GM12878 (cell line): ENCODE data around the gene CELSR1. TPM values are rescaled to one million over a fixed set of nuclear protein-coding genes. Genes with fewer than 3 reads are reported as not detected.

ENCODE experiments used
- ATAC-seq: fragments of 200-7000 bp; cut with Tn5 transposase; 3 replicates; pipeline ENCODE4 v1.9.1; 2020; ENCODE audit warnings: mild to moderate bottlenecking, moderate library complexity
- BruUV-seq: library from RNA; stranded (reverse); fragments of 400-500 nt; replicated peaks from 2 replicates; lab custom pipeline; 2021; lab: Mats Ljungman, UMichigan
- CTCF ChIA-PET: fragments of 300-600 bp; sonication (Branson Sonifier 250); formaldehyde crosslinking; extraction: SDS; loops from one replicate; lab custom pipeline; 2021; ENCODE audit warnings: inconsistent platforms; lab: Yijun Ruan, JAX
- POLR2A ChIA-PET: fragments of 350-600 bp; formaldehyde crosslinking; extraction: SDS; loops from one replicate; lab custom pipeline; 2021; ENCODE audit warnings: inconsistent platforms; lab: Charles Lee
- RAD21 ChIA-PET: fragments of 300-600 bp; sonication (Branson Sonifier 250); formaldehyde crosslinking; loops from one replicate; lab custom pipeline; 2023; ENCODE audit warnings: antibody characterized with exemption; ENCODE audit not compliant: unreplicated experiment; lab: Charles Lee
- SMC1A ChIA-PET: fragments of 300-600 bp; sonication (Branson Sonifier 250); formaldehyde crosslinking; loops from one replicate; lab custom pipeline; 2023; ENCODE audit not compliant: unreplicated experiment, uncharacterized antibody; lab: Charles Lee
- DNase-seq: peaks from one replicate; pipeline ENCODE4 v3.0.0-alpha.2; 2011; ENCODE audit warnings: low read depth, low spot score
- FAIRE-seq: peaks from 3 replicates; lab custom pipeline; 2011; peaks lifted over from hg19 to GRCh38; lab: Jason Lieb, UNC
- H2AFZ ChIP-seq: 2 replicates; pipeline ENCODE4 v1.6.0; 2011; ENCODE audit warnings: low read depth, low read length, control low read depth; ENCODE audit not compliant: control insufficient read depth
- H3K27ac ChIP-seq: 2 replicates; pipeline ENCODE4 v1.5.1; 2011; ENCODE audit warnings: control low read depth; ENCODE audit not compliant: control insufficient read depth, insufficient read depth
- H3K27me3 ChIP-seq, 2 experiments: replicated peaks in 1 of 2; 2 replicates each; pipeline versions ENCODE4 v1.6.0 to v1.6.1; 2011; ENCODE audit warnings: low read length in 1 of 2; ENCODE audit not compliant: control insufficient read depth in 2 of 2, insufficient read depth in 2 of 2
- H3K36me3 ChIP-seq, 2 experiments: 2 replicates each; pipeline ENCODE4 v1.5.1; 2011; ENCODE audit warnings: low read length in 1 of 2; ENCODE audit not compliant: control insufficient read depth in 2 of 2, insufficient read depth in 2 of 2
- H3K4me1 ChIP-seq: 2 replicates; pipeline ENCODE4 v1.6.1; 2011; ENCODE audit warnings: mild to moderate bottlenecking, low read length, moderate library complexity, mixed read lengths; ENCODE audit not compliant: control insufficient read depth, insufficient read depth
- H3K4me2 ChIP-seq: 2 replicates; pipeline ENCODE4 v1.6.0; 2011; ENCODE audit warnings: control low read depth; ENCODE audit not compliant: control insufficient read depth, insufficient read depth
- H3K4me3 ChIP-seq: fragments of 200-600 bp; sonication (generic); 2 replicates; pipeline ENCODE4 v1.5.1; 2016
- H3K79me2 ChIP-seq: 2 replicates; pipeline ENCODE4 v1.6.0; 2011; ENCODE audit warnings: low read length; ENCODE audit not compliant: control insufficient read depth, insufficient read depth
- H3K9ac ChIP-seq: 2 replicates; pipeline ENCODE4 v1.8.0; 2011; ENCODE audit warnings: low read length, control low read depth, mixed read lengths; ENCODE audit not compliant: control insufficient read depth, insufficient read depth
- H3K9me3 ChIP-seq: replicated peaks from 3 replicates; pipeline ENCODE4 v1.5.1; 2011; ENCODE audit warnings: mild to moderate bottlenecking, low read length; ENCODE audit not compliant: control insufficient read depth, insufficient read depth
- H4K20me1 ChIP-seq: 2 replicates; pipeline ENCODE4 v1.6.0; 2011; ENCODE audit not compliant: control insufficient read depth, insufficient read depth
- IKZF2 ChIP-seq, 2 experiments: fragments of 450-650 bp; IDR thresholded peaks; 2 replicates each; pipeline ENCODE4 v1.6.1; 2017; ENCODE audit warnings: mild to moderate bottlenecking in 2 of 2, moderate library complexity in 2 of 2
- IRF3 ChIP-seq: fragments of 450-650 bp; IDR thresholded peaks from 2 replicates; pipeline ENCODE4 v1.6.1; 2014; ENCODE audit warnings: mild to moderate bottlenecking
- MTA2 ChIP-seq: fragments of 450-650 bp; IDR thresholded peaks from 2 replicates; pipeline ENCODE4 v1.6.1; 2016; ENCODE audit warnings: low read depth, mild to moderate bottlenecking, moderate library complexity
- NR2C1 ChIP-seq: fragments of 450-650 bp; IDR thresholded peaks from 2 replicates; pipeline ENCODE4 v1.6.1; 2017; ENCODE audit warnings: antibody characterized with exemption, mild to moderate bottlenecking, moderate library complexity
- PAX5 ChIP-seq: IDR thresholded peaks from 2 replicates; pipeline ENCODE4 v1.6.1; 2011; ENCODE audit warnings: low read depth, low read length, borderline replicate concordance
- RELA ChIP-seq: fragments of 450-650 bp; IDR thresholded peaks from 2 replicates; pipeline ENCODE4 v1.8.0; 2014; ENCODE audit warnings: borderline replicate concordance; ENCODE audit not compliant: partially characterized antibody
- RUNX3 ChIP-seq: IDR thresholded peaks from 2 replicates; pipeline ENCODE4 v1.6.1; 2012; ENCODE audit warnings: low read length, inconsistent platforms
- SP1 ChIP-seq: IDR thresholded peaks from one replicate; pipeline ENCODE4 v1.6.1; 2011; ENCODE audit warnings: low read depth, low read length
- TBL1XR1 ChIP-seq: IDR thresholded peaks from 2 replicates; pipeline ENCODE4 v1.6.1; 2012; ENCODE audit warnings: low read depth, low read length, improper control_type of control experiment
- whole genome bisulfite sequencing: methylation state at CpG from one replicate; pipeline ENCODE4 v1.1.6; 2016; ENCODE audit warnings: low lambda C conversion rate; ENCODE audit not compliant: insufficient replicate concordance, insufficient coverage; ENCODE audit errors: missing lambda C conversion rate; 5-methylcytosine and 5-hydroxymethylcytosine counted together
- in situ Hi-C: fragments of 300-500 bp; cut with MboI; formaldehyde crosslinking; loops from 9 replicates; pipeline ENCODE4 v1.14.3; 2018; ENCODE audit warnings: mixed read lengths
- intact Hi-C: fragments of 100-400 bp; cut with micrococcal nuclease; formaldehyde crosslinking; loops from one replicate; pipeline ENCODE4 v1.14.2; 2022; ENCODE audit not compliant: unreplicated experiment
- polyA plus RNA-seq, 11 experiments: library from polyadenylated mRNA; depleted of rRNA in 4 of 11; unstranded in 6 of 11; stranded (reverse) in 5 of 11; fragments of >200 nt; fragmentation: Nextera tagmentation in 4 of 11; fragmentation: Illumina TruSeq in 1 of 11; extraction: Ambion mirVana in 4 of 11; extraction: Trizol in 1 of 11; gene quantifications; 1 replicate in 1 of 11; 2 replicates in 10 of 11; pipeline versions ENCODE4 v1.2.1 to v1.2.3, GENCODE V29; 2011 to 2016; ENCODE audit warnings: inconsistent platforms in 2 of 11, missing spikeins in 2 of 11, low read depth in 1 of 11
- total RNA-seq, 4 experiments: library from RNA; depleted of rRNA in 3 of 4; stranded (reverse); fragments of >200 nt in 3 of 4; fragmentation: Illumina TruSeq in 1 of 4; extraction: Trizol in 1 of 4; gene quantifications; 2 replicates each; pipeline versions ENCODE4 v1.2.1 to v1.2.3, GENCODE V29; 2013 to 2021
- TF ChIP-seq, protein P1 (sequence below): fragments of 450-650 bp; formaldehyde crosslinking; IDR thresholded peaks from 2 replicates; pipeline ENCODE4 v1.5.0; 2022; ENCODE audit warnings: mild to moderate bottlenecking, missing genetic modification characterization
- TF ChIP-seq, protein P2 (sequence below): fragments of 450-650 bp; IDR thresholded peaks from 2 replicates; pipeline ENCODE4 v1.6.1; 2017; ENCODE audit warnings: low read depth, mild to moderate bottlenecking, moderate library complexity
- TF ChIP-seq, protein P3 (sequence below): IDR thresholded peaks from 2 replicates; pipeline ENCODE4 v1.6.1; 2011; ENCODE audit warnings: low read depth, low read length, improper control_type of control experiment, borderline replicate concordance
- TF ChIP-seq, protein P4 (sequence below): fragments of 450-650 bp; IDR thresholded peaks from 2 replicates; pipeline ENCODE4 v1.6.1; 2018; ENCODE audit warnings: borderline replicate concordance, mild to moderate bottlenecking; ENCODE audit not compliant: partially characterized antibody

CELSR1 gene
- total and polyA plus RNA-seq, 10 of the 15 experiments (the other 5 are each of a cell fraction or from before 2014, with no cell fraction given): 0.05 to 1.7 (median 0.35) TPM; not detected in 2

- FAIRE-seq (no peak), DNase-seq (peak; percentile 23), ATAC-seq (peak; percentile 84)
- ChIA-PET RAD21 (interaction anchor here (0.6 to 1.9 kb wide), 3 partner anchors 21 to 147 kb away, joined by 3 to 10 read pairs (median 3); no protein-coding TSS in a partner anchor), CTCF (interaction anchor here (1.6 kb wide), 1 partner anchor 146 kb away, joined by 6 read pairs; no protein-coding TSS in a partner anchor), POLR2A (no interaction called here), SMC1A (interaction anchor here (0.8 to 1.3 kb wide), 3 partner anchors 9 to 28 kb away, joined by 3 to 5 read pairs (median 5); no protein-coding TSS in a partner anchor)
- Histone ChIP-seq H2AFZ (peak overlapping the region; percentile 26; the same call in 1 of the 2 replicates), H3K27me3 (no peaks in the 10 kb centered on the region), H3K9me3 (no peaks in the 10 kb centered on the region), H4K20me1 (no peaks in the 10 kb centered on the region), H3K79me2 (no peaks in the 10 kb centered on the region), H3K4me3 (no peak overlapping the region), H3K4me2 (no peak overlapping the region), H3K27ac (no peak overlapping the region), H3K4me1 (no peaks in the 10 kb centered on the region), H3K9ac (no peak overlapping the region), H3K36me3 (no peaks in the 10 kb centered on the region)
- BruUV-seq: no TSS peak
- 2% methylated on average over 14 of the region's 16 CpGs for WGBS
- intact Hi-C loops: no loop called here
- in situ Hi-C loops: no loop called here
- TF ChIP-seq PAX5: peak; percentile 40; the same call in 1 of the 2 replicates
- TF ChIP-seq TBL1XR1: no peak
- TF ChIP-seq, protein P1, sequence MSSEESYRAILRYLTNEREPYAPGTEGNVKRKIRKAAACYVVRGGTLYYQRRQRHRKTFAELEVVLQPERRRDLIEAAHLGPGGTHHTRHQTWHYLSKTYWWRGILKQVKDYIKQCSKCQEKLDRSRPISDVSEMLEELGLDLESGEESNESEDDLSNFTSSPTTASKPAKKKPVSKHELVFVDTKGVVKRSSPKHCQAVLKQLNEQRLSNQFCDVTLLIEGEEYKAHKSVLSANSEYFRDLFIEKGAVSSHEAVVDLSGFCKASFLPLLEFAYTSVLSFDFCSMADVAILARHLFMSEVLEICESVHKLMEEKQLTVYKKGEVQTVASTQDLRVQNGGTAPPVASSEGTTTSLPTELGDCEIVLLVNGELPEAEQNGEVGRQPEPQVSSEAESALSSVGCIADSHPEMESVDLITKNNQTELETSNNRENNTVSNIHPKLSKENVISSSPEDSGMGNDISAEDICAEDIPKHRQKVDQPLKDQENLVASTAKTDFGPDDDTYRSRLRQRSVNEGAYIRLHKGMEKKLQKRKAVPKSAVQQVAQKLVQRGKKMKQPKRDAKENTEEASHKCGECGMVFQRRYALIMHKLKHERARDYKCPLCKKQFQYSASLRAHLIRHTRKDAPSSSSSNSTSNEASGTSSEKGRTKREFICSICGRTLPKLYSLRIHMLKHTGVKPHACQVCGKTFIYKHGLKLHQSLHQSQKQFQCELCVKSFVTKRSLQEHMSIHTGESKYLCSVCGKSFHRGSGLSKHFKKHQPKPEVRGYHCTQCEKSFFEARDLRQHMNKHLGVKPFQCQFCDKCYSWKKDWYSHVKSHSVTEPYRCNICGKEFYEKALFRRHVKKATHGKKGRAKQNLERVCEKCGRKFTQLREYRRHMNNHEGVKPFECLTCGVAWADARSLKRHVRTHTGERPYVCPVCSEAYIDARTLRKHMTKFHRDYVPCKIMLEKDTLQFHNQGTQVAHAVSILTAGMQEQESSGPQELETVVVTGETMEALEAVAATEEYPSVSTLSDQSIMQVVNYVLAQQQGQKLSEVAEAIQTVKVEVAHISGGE (CRISPR knock-in tag): no peak
- no peak for TF ChIP-seq NR2C1
- TF ChIP-seq, protein P2, sequence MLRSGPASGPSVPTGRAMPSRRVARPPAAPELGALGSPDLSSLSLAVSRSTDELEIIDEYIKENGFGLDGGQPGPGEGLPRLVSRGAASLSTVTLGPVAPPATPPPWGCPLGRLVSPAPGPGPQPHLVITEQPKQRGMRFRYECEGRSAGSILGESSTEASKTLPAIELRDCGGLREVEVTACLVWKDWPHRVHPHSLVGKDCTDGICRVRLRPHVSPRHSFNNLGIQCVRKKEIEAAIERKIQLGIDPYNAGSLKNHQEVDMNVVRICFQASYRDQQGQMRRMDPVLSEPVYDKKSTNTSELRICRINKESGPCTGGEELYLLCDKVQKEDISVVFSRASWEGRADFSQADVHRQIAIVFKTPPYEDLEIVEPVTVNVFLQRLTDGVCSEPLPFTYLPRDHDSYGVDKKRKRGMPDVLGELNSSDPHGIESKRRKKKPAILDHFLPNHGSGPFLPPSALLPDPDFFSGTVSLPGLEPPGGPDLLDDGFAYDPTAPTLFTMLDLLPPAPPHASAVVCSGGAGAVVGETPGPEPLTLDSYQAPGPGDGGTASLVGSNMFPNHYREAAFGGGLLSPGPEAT: 0 out of 2 replicates have a peak, but pooled peaks have one; percentile 49
- TF ChIP-seq IKZF2 (IDR thresholded peaks at IDR 0.05): peak; percentile 31 to 50; a peak in 2 of 4 replicates
- no peak for TF ChIP-seq SP1
- TF ChIP-seq RELA: peak; percentile 25
- TF ChIP-seq, protein P3, sequence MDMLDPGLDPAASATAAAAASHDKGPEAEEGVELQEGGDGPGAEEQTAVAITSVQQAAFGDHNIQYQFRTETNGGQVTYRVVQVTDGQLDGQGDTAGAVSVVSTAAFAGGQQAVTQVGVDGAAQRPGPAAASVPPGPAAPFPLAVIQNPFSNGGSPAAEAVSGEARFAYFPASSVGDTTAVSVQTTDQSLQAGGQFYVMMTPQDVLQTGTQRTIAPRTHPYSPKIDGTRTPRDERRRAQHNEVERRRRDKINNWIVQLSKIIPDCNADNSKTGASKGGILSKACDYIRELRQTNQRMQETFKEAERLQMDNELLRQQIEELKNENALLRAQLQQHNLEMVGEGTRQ: no peak
- 0 out of 2 replicates have a peak, but pooled peaks have one; percentile 13 for TF ChIP-seq MTA2
- TF ChIP-seq RUNX3: no peak
- TF ChIP-seq IRF3: no peak
- TF ChIP-seq, protein P4, sequence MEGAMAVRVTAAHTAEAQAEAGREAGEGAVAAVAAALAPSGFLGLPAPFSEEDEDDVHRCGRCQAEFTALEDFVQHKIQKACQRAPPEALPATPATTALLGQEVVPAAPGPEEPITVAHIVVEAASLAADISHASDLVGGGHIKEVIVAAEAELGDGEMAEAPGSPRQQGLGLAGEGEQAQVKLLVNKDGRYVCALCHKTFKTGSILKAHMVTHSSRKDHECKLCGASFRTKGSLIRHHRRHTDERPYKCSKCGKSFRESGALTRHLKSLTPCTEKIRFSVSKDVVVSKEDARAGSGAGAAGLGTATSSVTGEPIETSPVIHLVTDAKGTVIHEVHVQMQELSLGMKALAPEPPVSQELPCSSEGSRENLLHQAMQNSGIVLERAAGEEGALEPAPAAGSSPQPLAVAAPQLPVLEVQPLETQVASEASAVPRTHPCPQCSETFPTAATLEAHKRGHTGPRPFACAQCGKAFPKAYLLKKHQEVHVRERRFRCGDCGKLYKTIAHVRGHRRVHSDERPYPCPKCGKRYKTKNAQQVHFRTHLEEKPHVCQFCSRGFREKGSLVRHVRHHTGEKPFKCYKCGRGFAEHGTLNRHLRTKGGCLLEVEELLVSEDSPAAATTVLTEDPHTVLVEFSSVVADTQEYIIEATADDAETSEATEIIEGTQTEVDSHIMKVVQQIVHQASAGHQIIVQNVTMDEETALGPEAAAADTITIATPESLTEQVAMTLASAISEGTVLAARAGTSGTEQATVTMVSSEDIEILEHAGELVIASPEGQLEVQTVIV: no peak
Measured at GRCh38 chr22:46513908-46514550, 23.4 kb downstream of the CELSR1 start.
